ENCODE measurements around the gene DHX35. TPM values are rescaled to one million over a fixed set of nuclear protein-coding genes. Genes with fewer than 3 reads are reported as not detected.
"Not testable (repeated sequence)": the region's sequence is repeated elsewhere in the genome, so short reads cannot be mapped to it uniquely, and the experiment has no call there.

DHX35 gene
- polyA plus RNA-seq, 1 donor: 19.9 TPM

GRCh38 chr20:38940644-38941043 is 21.5 kb upstream of the DHX35 start:
- DNase-seq: no peak

GRCh38 chr20:38941726-38942389 is 20.3 kb upstream of the DHX35 start:
- no peak for DNase-seq

GRCh38 chr20:38945012-38945411 is 17.1 kb upstream of the DHX35 start:
- no peak for DNase-seq

- DNase-seq: no peak
Measured at GRCh38 chr20:38946836-38947235, 15.3 kb upstream of the DHX35 start.

GRCh38 chr20:38947931-38948362 is 14.2 kb upstream of the DHX35 start:
- DNase-seq: no peak

- no peak for DNase-seq
Measured at GRCh38 chr20:38950254-38950653, 11.9 kb upstream of the DHX35 start.

- DNase-seq: no peak
Measured at GRCh38 chr20:38951611-38952010, 10.5 kb upstream of the DHX35 start.

- DNase-seq: no peak
Measured at GRCh38 chr20:38952153-38952552, 10.0 kb upstream of the DHX35 start.

- DNase-seq: no peak
Measured at GRCh38 chr20:38953630-38954340, 8.4 kb upstream of the DHX35 start.

GRCh38 chr20:38957235-38957876 is 4.8 kb upstream of the DHX35 start:
- no peak for DNase-seq

- DNase-seq: no peak
Measured at GRCh38 chr20:38957915-38958485, 4.1 kb upstream of the DHX35 start.

GRCh38 chr20:38960187-38960687 is 1.9 kb upstream of the DHX35 start:
- DNase-seq: not testable (repeated sequence)

- DNase-seq: no peak
Measured at GRCh38 chr20:38961530-38962043, 557 bp upstream of the DHX35 start.

GRCh38 chr20:38962928-38963401 is 821 bp downstream of the DHX35 start:
- DNase-seq: no peak

GRCh38 chr20:38963745-38964144 is 1.6 kb downstream of the DHX35 start:
- no peak for DNase-seq

- no peak for DNase-seq
Measured at GRCh38 chr20:38965264-38965663, 3.1 kb downstream of the DHX35 start.

GRCh38 chr20:38968090-38968489 is 5.9 kb downstream of the DHX35 start:
- no peak for DNase-seq

GRCh38 chr20:38969708-38970107 is 7.6 kb downstream of the DHX35 start:
- DNase-seq: no peak

GRCh38 chr20:38970302-38970701 is 8.2 kb downstream of the DHX35 start:
- no peak for DNase-seq

- no peak for DNase-seq
Measured at GRCh38 chr20:38973107-38973506, 11.0 kb downstream of the DHX35 start.

- no peak for DNase-seq
Measured at GRCh38 chr20:38973645-38974044, 11.5 kb downstream of the DHX35 start.

GRCh38 chr20:38975539-38976120 is 13.5 kb downstream of the DHX35 start:
- DNase-seq: no peak

All from left kidney (tissue), 2 donors.